OCI-LY1 (cell line): ENCODE results near the gene TROAP.

Source experiments
- H2AFZ ChIP-seq: fragments of 200-600 bp; sonication (generic), shearing (Covaris generic); 2 replicates; pipeline ENCODE4 v1.6.0; 2014; ENCODE audit warnings: antibody characterized with exemption, mild to moderate bottlenecking, low read length
- H3F3A ChIP-seq: fragments of 200-600 bp; sonication (generic), shearing (Covaris generic); 2 replicates; pipeline ENCODE4 v1.6.0; 2014; ENCODE audit warnings: mild to moderate bottlenecking, antibody characterized with exemption, low read length, moderate library complexity; ENCODE audit not compliant: insufficient read depth
- H3K27ac ChIP-seq: fragments of 200-600 bp; sonication (generic); 2 replicates; pipeline ENCODE4 v1.5.1; 2014; ENCODE audit warnings: low read length, mixed run types, mild to moderate bottlenecking, low read depth; ENCODE audit not compliant: poor library complexity, severe bottlenecking
- H3K27me3 ChIP-seq: fragments of 200-600 bp; sonication (generic); 2 replicates; pipeline ENCODE4 v1.6.0; 2014; ENCODE audit warnings: antibody characterized with exemption, mild to moderate bottlenecking, low read length, moderate library complexity; ENCODE audit not compliant: insufficient read depth
- H3K36me3 ChIP-seq: fragments of 200-600 bp; sonication (generic); 2 replicates; pipeline ENCODE4 v1.6.1; 2014; ENCODE audit warnings: mild to moderate bottlenecking, antibody characterized with exemption, low read length, moderate library complexity, mixed read lengths; ENCODE audit not compliant: insufficient read depth
- H3K4me1 ChIP-seq: fragments of 200-600 bp; sonication (generic); 2 replicates; pipeline ENCODE4 v1.5.1; 2014; ENCODE audit warnings: mild to moderate bottlenecking, low read length, moderate library complexity; ENCODE audit not compliant: insufficient read depth, severe bottlenecking
- H3K4me2 ChIP-seq: fragments of 200-600 bp; sonication (generic), shearing (Covaris generic); 2 replicates; pipeline ENCODE4 v1.6.1; 2014; ENCODE audit warnings: low read length
- H3K4me3 ChIP-seq: fragments of 200-600 bp; sonication (generic); 2 replicates; pipeline ENCODE4 v1.5.1; 2014; ENCODE audit warnings: low read length, low read depth, mild to moderate bottlenecking, mixed read lengths; ENCODE audit not compliant: poor library complexity, severe bottlenecking
- H3K79me2 ChIP-seq: fragments of 200-600 bp; shearing (Covaris generic); 2 replicates; pipeline ENCODE4 v1.6.1; 2016; ENCODE audit warnings: mixed run types, low read length, mixed read lengths; ENCODE audit not compliant: insufficient read depth
- H3K9ac ChIP-seq: fragments of 200-600 bp; sonication (generic), shearing (Covaris generic); 2 replicates; pipeline ENCODE4 v1.6.1; 2014; ENCODE audit warnings: mild to moderate bottlenecking, low read length, mixed read lengths
- H3K9me2 ChIP-seq: fragments of 200-600 bp; sonication (generic), shearing (Covaris generic); 2 replicates; pipeline ENCODE4 v1.6.1; 2014; ENCODE audit warnings: low read depth, mild to moderate bottlenecking, low read length, mixed read lengths
- H3K9me3 ChIP-seq: fragments of 200-600 bp; shearing (Covaris generic); 2 replicates; pipeline ENCODE4 v1.6.1; 2014; ENCODE audit warnings: low read length, mixed read lengths
- H4K20me1 ChIP-seq: fragments of 200-600 bp; sonication (generic), shearing (Covaris generic); 2 replicates; pipeline ENCODE4 v1.6.0; 2016; ENCODE audit warnings: mild to moderate bottlenecking, low read length; ENCODE audit not compliant: insufficient read depth
- EZH2 ChIP-seq: fragments of 200-600 bp; sonication (generic), shearing (Covaris generic); IDR thresholded peaks from 2 replicates; pipeline ENCODE4 v1.8.0; 2017; ENCODE audit warnings: borderline replicate concordance, mixed run types, mild to moderate bottlenecking, antibody characterized with exemption, low read length, moderate library complexity, mixed read lengths
- TF ChIP-seq, protein P1 (sequence below): fragments of 200-600 bp; sonication (generic), shearing (Covaris generic); IDR thresholded peaks from 2 replicates; pipeline ENCODE4 v1.5.1; 2017; ENCODE audit warnings: mild to moderate bottlenecking, antibody characterized with exemption, low read length, moderate library complexity, mixed read lengths

TROAP gene

DNA sequence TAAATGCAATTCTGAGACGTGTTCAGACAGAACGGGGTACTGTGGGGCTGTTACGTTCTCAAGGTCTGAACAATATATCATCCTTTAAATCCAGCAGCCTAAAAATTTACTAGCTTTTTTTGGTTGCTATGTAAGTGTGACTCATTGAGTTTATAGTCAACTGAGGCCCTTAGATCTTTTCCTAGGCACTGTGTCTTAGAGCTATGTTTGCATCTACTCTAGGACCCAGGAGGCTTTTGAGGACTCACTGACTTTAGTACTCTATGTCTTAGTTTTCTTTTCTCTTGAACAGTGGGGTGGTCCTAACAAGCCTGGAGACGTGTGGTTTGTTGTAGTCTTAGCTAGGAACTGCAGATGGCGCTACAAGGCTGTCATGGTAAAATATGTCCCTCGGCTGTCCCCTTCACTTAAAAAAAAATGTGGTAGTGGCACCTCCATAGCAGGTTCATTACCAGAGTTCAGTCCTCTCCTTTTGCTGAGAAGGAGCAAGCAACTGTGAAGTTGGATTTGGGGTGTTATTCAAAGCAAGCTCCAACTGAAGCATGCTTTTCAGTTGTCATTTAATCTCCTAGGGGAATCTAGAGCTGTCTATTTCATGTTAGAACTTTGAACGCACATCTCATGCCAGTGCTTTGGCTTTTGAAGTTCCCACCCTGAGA lies 35.6 kb downstream of the TROAP start:
- H3K4me2 ChIP-seq = no peak overlapping the region
- TF ChIP-seq EZH2 = no peak
- TF ChIP-seq, protein P1, sequence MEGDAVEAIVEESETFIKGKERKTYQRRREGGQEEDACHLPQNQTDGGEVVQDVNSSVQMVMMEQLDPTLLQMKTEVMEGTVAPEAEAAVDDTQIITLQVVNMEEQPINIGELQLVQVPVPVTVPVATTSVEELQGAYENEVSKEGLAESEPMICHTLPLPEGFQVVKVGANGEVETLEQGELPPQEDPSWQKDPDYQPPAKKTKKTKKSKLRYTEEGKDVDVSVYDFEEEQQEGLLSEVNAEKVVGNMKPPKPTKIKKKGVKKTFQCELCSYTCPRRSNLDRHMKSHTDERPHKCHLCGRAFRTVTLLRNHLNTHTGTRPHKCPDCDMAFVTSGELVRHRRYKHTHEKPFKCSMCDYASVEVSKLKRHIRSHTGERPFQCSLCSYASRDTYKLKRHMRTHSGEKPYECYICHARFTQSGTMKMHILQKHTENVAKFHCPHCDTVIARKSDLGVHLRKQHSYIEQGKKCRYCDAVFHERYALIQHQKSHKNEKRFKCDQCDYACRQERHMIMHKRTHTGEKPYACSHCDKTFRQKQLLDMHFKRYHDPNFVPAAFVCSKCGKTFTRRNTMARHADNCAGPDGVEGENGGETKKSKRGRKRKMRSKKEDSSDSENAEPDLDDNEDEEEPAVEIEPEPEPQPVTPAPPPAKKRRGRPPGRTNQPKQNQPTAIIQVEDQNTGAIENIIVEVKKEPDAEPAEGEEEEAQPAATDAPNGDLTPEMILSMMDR = peak; percentile 91
- no peak overlapping the region for H3K9ac ChIP-seq
- no peaks in the 10 kb centered on the region for H3K9me2 ChIP-seq
- no peaks in the 10 kb centered on the region for H3K79me2 ChIP-seq
- no peak overlapping the region for H3K27ac ChIP-seq
- no peaks in the 10 kb centered on the region for H3F3A ChIP-seq
- no peaks in the 10 kb centered on the region for H4K20me1 ChIP-seq
- H3K36me3 ChIP-seq = no peaks in the 10 kb centered on the region
- H3K27me3 ChIP-seq = no peaks in the 10 kb centered on the region
- H2AFZ ChIP-seq = no peak overlapping the region
- H3K4me3 ChIP-seq = no peak overlapping the region
- no peaks in the 10 kb centered on the region for H3K9me3 ChIP-seq
- no peaks in the 10 kb centered on the region for H3K4me1 ChIP-seq

DNA sequence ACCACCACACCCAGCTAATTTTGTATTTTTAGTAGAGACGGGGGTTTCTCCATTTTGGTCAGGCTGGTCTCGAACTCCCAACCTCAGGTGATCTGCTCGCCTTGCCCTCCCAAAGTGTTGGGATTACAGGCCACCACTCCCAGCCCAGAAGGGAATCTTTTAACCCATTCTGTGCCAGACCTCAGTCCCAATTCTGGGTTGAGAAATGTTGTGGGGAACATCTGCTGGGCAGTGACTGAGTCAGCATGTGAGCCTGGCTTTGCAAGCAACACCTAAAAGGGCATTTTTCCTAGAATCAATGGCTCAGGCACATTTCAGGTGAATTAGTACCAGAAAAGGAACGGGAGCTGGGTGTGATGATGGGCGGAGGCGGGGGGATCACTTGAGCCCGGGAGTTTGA lies 36.6 kb downstream of the TROAP start:
- Histone ChIP-seq H3K79me2 (no peaks in the 10 kb centered on the region), H3K9me3 (no peaks in the 10 kb centered on the region), H3K4me2 (no peak overlapping the region), H2AFZ (no peak overlapping the region), H3F3A (no peaks in the 10 kb centered on the region), H3K9ac (no peak overlapping the region), H3K4me1 (no peaks in the 10 kb centered on the region), H3K36me3 (no peaks in the 10 kb centered on the region), H3K27ac (no peak overlapping the region), H3K9me2 (no peaks in the 10 kb centered on the region), H3K27me3 (no peaks in the 10 kb centered on the region), H3K4me3 (no peak overlapping the region), H4K20me1 (no peaks in the 10 kb centered on the region)
- no peak for TF ChIP-seq EZH2
- TF ChIP-seq, protein P1 = no peak

DNA sequence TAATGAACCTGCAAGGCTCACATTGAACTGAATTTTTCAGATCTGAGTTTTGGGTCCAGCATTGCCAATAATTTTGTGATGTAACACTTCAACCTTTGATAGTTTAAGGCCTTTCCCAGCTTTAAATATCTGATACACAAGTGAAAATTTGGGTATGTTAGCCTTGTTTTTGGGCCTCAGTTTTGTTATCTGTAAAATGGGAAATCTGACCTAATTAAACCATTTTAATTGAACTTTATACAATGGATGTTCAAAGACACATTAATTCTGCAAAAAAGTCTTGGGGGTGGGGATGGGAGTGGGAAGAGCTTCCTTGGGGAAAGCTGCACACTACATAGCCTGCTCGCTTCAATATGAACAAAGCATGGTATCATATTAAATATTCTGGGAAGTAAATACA lies 39.0 kb downstream of the TROAP start:
- Histone ChIP-seq H3K4me3 (no peak overlapping the region), H4K20me1 (no peaks in the 10 kb centered on the region), H3F3A (no peaks in the 10 kb centered on the region), H2AFZ (no peak overlapping the region), H3K79me2 (no peaks in the 10 kb centered on the region), H3K9me3 (no peaks in the 10 kb centered on the region), H3K36me3 (no peaks in the 10 kb centered on the region), H3K4me1 (peaks cover 6% of the 10 kb centered on the region), H3K9me2 (no peaks in the 10 kb centered on the region), H3K9ac (no peak overlapping the region), H3K4me2 (no peak overlapping the region), H3K27ac (no peak overlapping the region), H3K27me3 (no peaks in the 10 kb centered on the region)
- no peak for TF ChIP-seq EZH2
- TF ChIP-seq, protein P1 = no peak
